Ectodermal cell (in vitro differentiated cells): ENCODE data around the gene PPP1R12A.

Experiments
- H3K27ac ChIP-seq: 2 replicates; pipeline ENCODE4 v1.7.0; 2013; ENCODE audit warnings: mild to moderate bottlenecking, low read depth, low read length; ENCODE audit not compliant: insufficient read depth, poor library complexity, severe bottlenecking
- H3K27me3 ChIP-seq: 2 replicates; pipeline ENCODE4 v1.7.0; 2013; ENCODE audit warnings: mild to moderate bottlenecking, low read length; ENCODE audit not compliant: insufficient read depth, control insufficient read depth, poor library complexity, severe bottlenecking
- H3K36me3 ChIP-seq: one replicate; pipeline ENCODE4 v1.7.0; 2013; ENCODE audit warnings: low read length; ENCODE audit not compliant: control insufficient read depth, insufficient read depth
- H3K4me1 ChIP-seq: one replicate; pipeline ENCODE4 v1.7.0; 2013; ENCODE audit warnings: low read length; ENCODE audit not compliant: control insufficient read depth, insufficient read depth
- H3K4me3 ChIP-seq: 2 replicates; pipeline ENCODE4 v1.7.0; 2013; ENCODE audit warnings: low read depth, low read length, control low read depth; ENCODE audit not compliant: insufficient read depth
- H3K9me3 ChIP-seq: 2 replicates; pipeline ENCODE4 v1.7.0; 2013; ENCODE audit warnings: mild to moderate bottlenecking, low read length, moderate library complexity; ENCODE audit not compliant: control insufficient read depth
- WGBS, 2 experiments: methylation state at CpG; one replicate each; pipeline ENCODE4 v1.1.7; 2013; ENCODE audit warnings: missing lambda C conversion rate in 2 of 2; 5-methylcytosine and 5-hydroxymethylcytosine counted together

Gene PPP1R12A

DNA sequence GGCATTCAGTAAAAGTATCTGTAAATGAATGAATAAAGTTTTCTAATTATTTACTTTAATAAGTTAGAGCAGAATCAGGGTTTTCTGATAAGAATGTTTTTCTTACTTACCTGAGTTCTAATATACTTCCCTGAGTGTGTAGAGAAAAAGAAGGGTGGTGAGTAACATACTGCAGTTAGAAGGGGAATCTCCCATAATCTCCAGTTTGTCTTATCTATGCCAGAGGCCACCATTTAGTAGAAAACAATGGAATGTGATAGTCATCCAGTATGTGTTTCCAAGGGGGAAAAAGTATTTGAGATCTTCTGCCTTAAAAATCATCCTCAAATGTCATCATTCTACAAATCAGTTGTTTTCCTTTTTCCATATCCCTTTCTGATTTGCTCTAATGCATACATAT, 187.6 kb downstream of the PPP1R12A start:
- no peak overlapping the region for H3K4me3 ChIP-seq
- H3K9me3 ChIP-seq, result no peaks in the 10 kb centered on the region
- H3K36me3 ChIP-seq, result no peaks in the 10 kb centered on the region
- H3K27me3 ChIP-seq, result no peaks in the 10 kb centered on the region
- no peaks in the 10 kb centered on the region for H3K4me1 ChIP-seq
- no peak overlapping the region for H3K27ac ChIP-seq

DNA sequence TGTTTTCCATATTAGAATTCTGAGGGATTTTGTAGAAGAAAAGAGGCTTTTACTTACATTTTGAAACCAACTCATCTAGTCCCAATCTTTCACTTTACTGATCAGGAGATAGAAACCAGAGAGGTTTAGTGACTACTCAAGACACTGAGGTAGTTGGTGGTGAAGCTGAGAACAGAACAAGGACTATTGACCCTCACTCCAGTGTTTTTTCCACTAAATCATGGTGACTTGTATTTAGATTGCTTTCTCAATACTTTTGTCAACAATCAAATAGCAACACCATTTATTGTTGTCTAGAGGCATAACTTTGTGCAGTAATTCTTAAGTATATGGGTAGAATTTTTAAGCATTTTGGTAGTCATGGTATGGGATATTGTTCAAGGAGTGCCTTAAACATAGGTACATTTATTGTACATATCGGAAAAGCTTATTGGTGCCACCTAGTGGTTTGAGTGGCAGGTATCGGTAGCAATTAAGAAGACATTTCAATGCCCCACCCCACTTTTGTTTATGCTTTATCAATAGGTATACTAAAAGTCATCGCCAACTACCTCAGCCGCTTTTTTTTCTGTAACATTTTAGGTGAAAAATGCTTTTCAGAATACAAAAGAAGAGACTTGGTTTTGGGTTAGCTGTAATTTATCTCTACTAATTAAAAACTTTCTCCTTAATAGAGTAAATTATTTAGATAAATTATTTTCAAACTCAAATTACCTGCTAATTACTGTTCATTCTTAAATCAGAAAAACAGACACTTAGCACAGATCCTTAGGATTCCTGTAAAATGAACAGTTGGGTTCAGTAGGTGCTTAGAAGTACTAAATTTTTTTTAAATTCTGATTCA, 196.8 kb downstream of the PPP1R12A start:
- H3K27me3 ChIP-seq, result no peaks in the 10 kb centered on the region
- no peaks in the 10 kb centered on the region for H3K9me3 ChIP-seq
- no peaks in the 10 kb centered on the region for H3K4me1 ChIP-seq
- 22 to 29% methylated on average over 1 to 2 of the region's 4 CpGs for WGBS, 2 experiments
- H3K27ac ChIP-seq, result no peak overlapping the region
- H3K4me3 ChIP-seq, result no peak overlapping the region
- H3K36me3 ChIP-seq, result no peaks in the 10 kb centered on the region

DNA sequence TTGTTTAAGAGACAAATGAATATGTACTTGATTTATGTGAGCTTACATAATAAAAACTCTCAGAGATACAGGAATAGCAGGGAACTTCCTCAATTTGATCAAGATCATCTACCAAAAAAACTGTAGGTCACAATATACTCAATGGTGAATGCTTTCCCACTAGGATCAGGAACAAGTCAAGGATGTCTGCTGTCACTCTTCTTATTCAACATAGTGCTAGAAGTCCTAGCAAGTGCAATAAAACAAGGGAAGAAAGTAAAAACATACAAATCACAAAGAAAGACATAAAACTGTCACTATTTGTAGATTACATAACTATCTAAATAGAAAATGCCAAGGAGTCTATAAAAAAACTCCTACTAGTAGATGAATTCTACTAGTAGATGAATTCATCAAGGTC, 202.3 kb downstream of the PPP1R12A start:
- Histone ChIP-seq H3K4me1 (no peaks in the 10 kb centered on the region), H3K27me3 (no peaks in the 10 kb centered on the region), H3K9me3 (no peaks in the 10 kb centered on the region), H3K27ac (no peak overlapping the region), H3K4me3 (no peak overlapping the region), H3K36me3 (no peaks in the 10 kb centered on the region)

DNA sequence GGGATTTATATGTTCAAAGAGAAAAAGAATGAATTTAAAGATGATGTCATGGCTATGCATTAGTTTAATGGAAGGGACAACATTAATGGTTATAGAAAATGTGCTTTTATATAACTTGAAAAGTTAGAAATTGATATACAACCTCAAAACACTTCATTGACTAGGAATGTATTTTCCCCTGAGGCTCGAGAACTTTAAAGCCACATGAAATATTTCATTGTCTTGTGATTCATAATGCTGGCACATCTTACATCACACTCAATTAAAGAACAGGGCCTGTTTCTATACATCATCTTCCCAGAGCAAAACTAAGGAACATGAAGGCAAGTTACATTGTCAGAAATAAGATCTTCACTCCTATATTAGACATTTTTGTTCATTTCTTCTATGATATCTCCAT, 208.9 kb downstream of the PPP1R12A start:
- H3K27ac ChIP-seq, result no peak overlapping the region
- H3K4me1 ChIP-seq, result no peaks in the 10 kb centered on the region
- H3K36me3 ChIP-seq, result no peaks in the 10 kb centered on the region
- H3K27me3 ChIP-seq, result no peaks in the 10 kb centered on the region
- H3K9me3 ChIP-seq, result no peaks in the 10 kb centered on the region
- WGBS, 2 experiments, result 96 to 100% methylated on average over 1 of the region's 1 CpG
- H3K4me3 ChIP-seq, result no peak overlapping the region
